ENCODE measurements around the gene MINDY4.

DNA sequence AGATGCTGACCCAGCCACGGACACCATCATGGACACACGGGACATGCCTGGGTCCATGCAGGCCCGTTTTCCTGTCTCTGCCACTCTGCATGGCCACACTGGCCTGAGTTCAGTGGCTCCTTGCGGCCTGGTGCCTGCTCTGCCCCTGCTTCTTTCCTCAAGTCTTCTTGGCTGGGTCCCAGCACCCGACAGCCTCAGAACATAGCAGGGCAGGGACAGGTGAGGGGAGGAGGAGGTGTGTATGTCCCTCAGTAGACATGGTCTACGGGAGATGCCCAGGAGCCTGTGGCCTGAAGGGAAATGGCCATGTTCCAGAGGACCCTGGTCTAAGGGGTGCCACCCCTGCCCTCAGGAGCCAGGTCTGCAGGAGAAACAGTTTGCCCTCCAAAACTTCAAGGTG is 138.2 kb downstream of the MINDY4 start:
- TF ChIP-seq ZNF350 (CRISPR knock-in tag; IDR thresholded peaks at IDR 0.05; ENCODE audit: borderline replicate concordance, low read depth) (no peak), PRPF4 (IDR thresholded peaks at IDR 0.05; ENCODE audit: low read depth, low read length, poor library complexity, severe bottlenecking) (no peak), EP300 (IDR thresholded peaks at IDR 0.05; ENCODE audit: low read depth in 2 of 2, low read length in 2 of 2) (no peak), EP300 (CRISPR knock-in tag; IDR thresholded peaks at IDR 0.05; ENCODE audit: borderline replicate concordance) (no peak), ZKSCAN1 (IDR thresholded peaks at IDR 0.05; ENCODE audit: low read length) (no peak), ARNT (IDR thresholded peaks at IDR 0.05) (no peak), MYNN (CRISPR knock-in tag; IDR thresholded peaks at IDR 0.05; ENCODE audit: low read depth) (no peak), POLR2A (IDR thresholded peaks at IDR 0.05; ENCODE audit: insufficient read depth in 1 of 2, low read depth in 2 of 2, low read length in 2 of 2) (no peak), CREB1 (IDR thresholded peaks at IDR 0.05) (no peak), CREB1 (CRISPR knock-in tag; IDR thresholded peaks at IDR 0.05) (no peak), CHCHD3 (CRISPR knock-in tag; IDR thresholded peaks at IDR 0.05) (no peak), HNRNPK (IDR thresholded peaks at IDR 0.05; ENCODE audit: low read depth, low read length, poor library complexity, severe bottlenecking) (no peak), NFATC3 (CRISPR knock-in tag; IDR thresholded peaks at IDR 0.05) (no peak), ZNF207 (IDR thresholded peaks at IDR 0.05; ENCODE audit: borderline replicate concordance) (no peak)
- TF ChIP-seq, protein P1, sequence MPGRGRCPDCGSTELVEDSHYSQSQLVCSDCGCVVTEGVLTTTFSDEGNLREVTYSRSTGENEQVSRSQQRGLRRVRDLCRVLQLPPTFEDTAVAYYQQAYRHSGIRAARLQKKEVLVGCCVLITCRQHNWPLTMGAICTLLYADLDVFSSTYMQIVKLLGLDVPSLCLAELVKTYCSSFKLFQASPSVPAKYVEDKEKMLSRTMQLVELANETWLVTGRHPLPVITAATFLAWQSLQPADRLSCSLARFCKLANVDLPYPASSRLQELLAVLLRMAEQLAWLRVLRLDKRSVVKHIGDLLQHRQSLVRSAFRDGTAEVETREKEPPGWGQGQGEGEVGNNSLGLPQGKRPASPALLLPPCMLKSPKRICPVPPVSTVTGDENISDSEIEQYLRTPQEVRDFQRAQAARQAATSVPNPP (CRISPR knock-in tag; IDR thresholded peaks at IDR 0.05), result no peak
- TF ChIP-seq, protein P2, sequence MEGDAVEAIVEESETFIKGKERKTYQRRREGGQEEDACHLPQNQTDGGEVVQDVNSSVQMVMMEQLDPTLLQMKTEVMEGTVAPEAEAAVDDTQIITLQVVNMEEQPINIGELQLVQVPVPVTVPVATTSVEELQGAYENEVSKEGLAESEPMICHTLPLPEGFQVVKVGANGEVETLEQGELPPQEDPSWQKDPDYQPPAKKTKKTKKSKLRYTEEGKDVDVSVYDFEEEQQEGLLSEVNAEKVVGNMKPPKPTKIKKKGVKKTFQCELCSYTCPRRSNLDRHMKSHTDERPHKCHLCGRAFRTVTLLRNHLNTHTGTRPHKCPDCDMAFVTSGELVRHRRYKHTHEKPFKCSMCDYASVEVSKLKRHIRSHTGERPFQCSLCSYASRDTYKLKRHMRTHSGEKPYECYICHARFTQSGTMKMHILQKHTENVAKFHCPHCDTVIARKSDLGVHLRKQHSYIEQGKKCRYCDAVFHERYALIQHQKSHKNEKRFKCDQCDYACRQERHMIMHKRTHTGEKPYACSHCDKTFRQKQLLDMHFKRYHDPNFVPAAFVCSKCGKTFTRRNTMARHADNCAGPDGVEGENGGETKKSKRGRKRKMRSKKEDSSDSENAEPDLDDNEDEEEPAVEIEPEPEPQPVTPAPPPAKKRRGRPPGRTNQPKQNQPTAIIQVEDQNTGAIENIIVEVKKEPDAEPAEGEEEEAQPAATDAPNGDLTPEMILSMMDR (CRISPR knock-in tag; IDR thresholded peaks at IDR 0.05), result no peak

Data from HepG2 (cell line).